Fibroblast of lung (primary cell): ENCODE data around the gene TAOK2. TPM values are rescaled to one million over a fixed set of nuclear protein-coding genes. Genes with fewer than 3 reads are reported as not detected.

Experiments used
- DNase-seq, 2 donors: peaks; one replicate each; pipeline versions ENCODE4 v3.0.0 to v3.0.0-alpha.2; 2010; ENCODE audit warnings: low read depth in 2 of 2
- H2AFZ ChIP-seq: 2 replicates; pipeline ENCODE4 v1.5.1; 2012; ENCODE audit warnings: low read length, control low read depth, inconsistent platforms
- H3K27ac ChIP-seq: 2 replicates; pipeline ENCODE4 v1.5.1; 2011; ENCODE audit warnings: low read length, control low read depth; ENCODE audit not compliant: insufficient read depth
- H3K27me3 ChIP-seq: 2 replicates; pipeline ENCODE4 v1.5.1; 2011; ENCODE audit warnings: mild to moderate bottlenecking, low read length; ENCODE audit not compliant: control insufficient read depth, insufficient read depth
- H3K36me3 ChIP-seq: 2 replicates; pipeline ENCODE4 v1.5.1; 2011; ENCODE audit warnings: low read length; ENCODE audit not compliant: control insufficient read depth, insufficient read depth
- H3K4me1 ChIP-seq: 2 replicates; pipeline ENCODE4 v1.5.1; 2011; ENCODE audit warnings: low read length; ENCODE audit not compliant: control insufficient read depth, insufficient read depth; ENCODE audit errors: extremely low read depth
- H3K4me2 ChIP-seq: 2 replicates; pipeline ENCODE4 v1.5.1; 2011; ENCODE audit warnings: low read length, control low read depth; ENCODE audit not compliant: insufficient read depth; ENCODE audit errors: extremely low read depth
- H3K4me3 ChIP-seq, 4 experiments: fragments of 200-600 bp in 1 of 4; sonication (generic) in 1 of 4; replicated peaks in 1 of 4; 2 replicates each; pipeline ENCODE4 v1.5.1; 2011 to 2016; ENCODE audit warnings: low read length in 4 of 4, low read depth in 3 of 4, mild to moderate bottlenecking in 3 of 4, control low read depth in 2 of 4, inconsistent platforms in 1 of 4, mixed read lengths in 1 of 4; ENCODE audit not compliant: insufficient read depth in 1 of 4; ENCODE audit errors: control extremely low read depth in 1 of 4
- H3K79me2 ChIP-seq: 2 replicates; pipeline ENCODE4 v1.5.1; 2012; ENCODE audit warnings: mild to moderate bottlenecking, low read length, inconsistent platforms; ENCODE audit not compliant: control insufficient read depth, insufficient read depth
- H3K9ac ChIP-seq: 2 replicates; pipeline ENCODE4 v1.5.1; 2011; ENCODE audit warnings: mild to moderate bottlenecking, low read length, control low read depth; ENCODE audit not compliant: insufficient read depth
- H3K9me3 ChIP-seq: 2 replicates; pipeline ENCODE4 v1.5.1; 2012; ENCODE audit warnings: low read depth, low read length; ENCODE audit not compliant: control insufficient read depth, insufficient read depth
- H4K20me1 ChIP-seq: 2 replicates; pipeline ENCODE4 v1.5.1; 2011; ENCODE audit warnings: low read length; ENCODE audit not compliant: control insufficient read depth, insufficient read depth; ENCODE audit errors: extremely low read depth
- EZH2 ChIP-seq: IDR thresholded peaks from 2 replicates; pipeline ENCODE4 v1.5.1; 2012; ENCODE audit warnings: low read length, control low read depth, mild to moderate bottlenecking; ENCODE audit errors: missing control alignments
- polyA plus RNA-seq, 2 donors: library from polyadenylated mRNA; depleted of rRNA in 1 of 2; stranded (reverse) in 1 of 2; unstranded in 1 of 2; fragments of >200 nt; gene quantifications; 2 replicates each; pipeline ENCODE4 v1.2.1, GENCODE V29; 2011 to 2012; ENCODE audit warnings: missing spikeins in 1 of 2
- total RNA-seq: library from RNA; depleted of rRNA; stranded (reverse); fragments of >200 nt; gene quantifications from 2 replicates; pipeline ENCODE4 v1.2.1, GENCODE V29; 2014
- TF ChIP-seq, protein P1 (sequence below), 2 donors: IDR thresholded peaks in 1 of 2; conservative IDR thresholded peaks in 1 of 2; 1 replicate in 1 of 2; 2 replicates in 1 of 2; pipeline ENCODE4 v1.5.1; 2011 to 2012; ENCODE audit warnings: low read length in 2 of 2, control low read depth in 1 of 2, inconsistent platforms in 1 of 2, low read depth in 1 of 2, mild to moderate bottlenecking in 1 of 2

Gene TAOK2
- total and polyA plus RNA-seq, 2 donors (not counting 1 experiment from before 2014, with no cell fraction given): 12.3 to 41.3 TPM

GRCh38 chr16:29990883-29991570, 17.4 kb downstream of the TAOK2 start:
- H3K36me3 ChIP-seq: peaks cover 29% of the 10 kb centered on the region
- no peak overlapping the region for H3K9ac ChIP-seq
- no peak overlapping the region for H3K4me2 ChIP-seq
- peaks cover 10% of the 10 kb centered on the region for H3K4me1 ChIP-seq
- no peaks in the 10 kb centered on the region for H4K20me1 ChIP-seq
- H2AFZ ChIP-seq: no peak overlapping the region
- no peak for DNase-seq
- H3K27ac ChIP-seq: no peak overlapping the region
- H3K79me2 ChIP-seq: no peaks in the 10 kb centered on the region
- H3K4me3 ChIP-seq: no peak overlapping the region
- no peaks in the 10 kb centered on the region for H3K9me3 ChIP-seq
- H3K27me3 ChIP-seq: no peaks in the 10 kb centered on the region
- TF ChIP-seq, protein P1, sequence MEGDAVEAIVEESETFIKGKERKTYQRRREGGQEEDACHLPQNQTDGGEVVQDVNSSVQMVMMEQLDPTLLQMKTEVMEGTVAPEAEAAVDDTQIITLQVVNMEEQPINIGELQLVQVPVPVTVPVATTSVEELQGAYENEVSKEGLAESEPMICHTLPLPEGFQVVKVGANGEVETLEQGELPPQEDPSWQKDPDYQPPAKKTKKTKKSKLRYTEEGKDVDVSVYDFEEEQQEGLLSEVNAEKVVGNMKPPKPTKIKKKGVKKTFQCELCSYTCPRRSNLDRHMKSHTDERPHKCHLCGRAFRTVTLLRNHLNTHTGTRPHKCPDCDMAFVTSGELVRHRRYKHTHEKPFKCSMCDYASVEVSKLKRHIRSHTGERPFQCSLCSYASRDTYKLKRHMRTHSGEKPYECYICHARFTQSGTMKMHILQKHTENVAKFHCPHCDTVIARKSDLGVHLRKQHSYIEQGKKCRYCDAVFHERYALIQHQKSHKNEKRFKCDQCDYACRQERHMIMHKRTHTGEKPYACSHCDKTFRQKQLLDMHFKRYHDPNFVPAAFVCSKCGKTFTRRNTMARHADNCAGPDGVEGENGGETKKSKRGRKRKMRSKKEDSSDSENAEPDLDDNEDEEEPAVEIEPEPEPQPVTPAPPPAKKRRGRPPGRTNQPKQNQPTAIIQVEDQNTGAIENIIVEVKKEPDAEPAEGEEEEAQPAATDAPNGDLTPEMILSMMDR (conservative IDR thresholded peaks at IDR 0.05 in 1 of 2, IDR thresholded peaks at IDR 0.05 in 1 of 2; ENCODE audit: low read depth in 1 of 2, low read length in 2 of 2): no peak
- TF ChIP-seq EZH2: no peak

GRCh38 chr16:29991571-29991904, 17.9 kb downstream of the TAOK2 start:
- no peak for DNase-seq
- H3K9ac ChIP-seq: no peak overlapping the region
- H3K4me3 ChIP-seq: no peak overlapping the region
- H3K27me3 ChIP-seq: no peaks in the 10 kb centered on the region
- H3K9me3 ChIP-seq: no peaks in the 10 kb centered on the region
- peaks cover 2% of the 10 kb centered on the region for H3K79me2 ChIP-seq
- H2AFZ ChIP-seq: no peak overlapping the region
- H3K36me3 ChIP-seq: peaks cover 24% of the 10 kb centered on the region
- no peak for TF ChIP-seq EZH2
- TF ChIP-seq, protein P1 (conservative IDR thresholded peaks at IDR 0.05 in 1 of 2, IDR thresholded peaks at IDR 0.05 in 1 of 2; ENCODE audit: low read depth in 1 of 2, low read length in 2 of 2): no peak
- no peaks in the 10 kb centered on the region for H4K20me1 ChIP-seq
- no peak overlapping the region for H3K4me2 ChIP-seq
- H3K27ac ChIP-seq: no peak overlapping the region
- H3K4me1 ChIP-seq: peaks cover 10% of the 10 kb centered on the region

- H4K20me1 ChIP-seq: no peaks in the 10 kb centered on the region
- H3K4me2 ChIP-seq: no peak overlapping the region
- peaks cover 6% of the 10 kb centered on the region for H3K79me2 ChIP-seq
- H3K36me3 ChIP-seq: peaks cover 16% of the 10 kb centered on the region
- H3K9ac ChIP-seq: no peak overlapping the region
- H3K27me3 ChIP-seq: no peaks in the 10 kb centered on the region
- TF ChIP-seq, protein P1 (conservative IDR thresholded peaks at IDR 0.05 in 1 of 2, IDR thresholded peaks at IDR 0.05 in 1 of 2; ENCODE audit: low read depth in 1 of 2, low read length in 2 of 2): no peak
- TF ChIP-seq EZH2: no peak
- peaks cover 14% of the 10 kb centered on the region for H3K4me1 ChIP-seq
- H3K27ac ChIP-seq: no peak overlapping the region
- H2AFZ ChIP-seq: no peak overlapping the region
- no peaks in the 10 kb centered on the region for H3K9me3 ChIP-seq
- DNase-seq: peak; percentile 11 to 63
- H3K4me3 ChIP-seq: no peak overlapping the region
Measured at GRCh38 chr16:29992344-29992967, 18.8 kb downstream of the TAOK2 start.
